HepG2 (cell line): ENCODE measurements around the gene KHNYN. TPM values are rescaled to one million over a fixed set of nuclear protein-coding genes. Genes with fewer than 3 reads are reported as not detected.

Experiments used
- ATAC-seq: fragments of 200-7000 bp; cut with Tn5 transposase; 3 replicates; pipeline ENCODE4 v1.9.1; 2020; ENCODE audit warnings: mild to moderate bottlenecking, moderate library complexity
- BruUV-seq: library from RNA; stranded (reverse); fragments of 400-500 nt; replicated peaks from 2 replicates; lab custom pipeline; 2021; lab: Mats Ljungman, UMichigan
- CTCF ChIA-PET: fragments of 300-600 bp; formaldehyde crosslinking; extraction: SDS; loops from one replicate; lab custom pipeline; 2021; ENCODE audit warnings: low total read pairs, inconsistent platforms, low intra/inter-chr PET ratio; lab: Yijun Ruan, JAX
- POLR2A ChIA-PET: fragments of 350-600 bp; sonication (Branson Sonifier 250); formaldehyde crosslinking; loops from one replicate; lab custom pipeline; 2020; ENCODE audit warnings: antibody characterized with exemption, inconsistent platforms; lab: Yijun Ruan, JAX
- DNase-seq: peaks from one replicate; pipeline ENCODE4 v3.0.0-alpha.2; 2015; ENCODE audit warnings: low spot score
- FAIRE-seq: peaks from 3 replicates; lab custom pipeline; 2011; peaks lifted over from hg19 to GRCh38; lab: Jason Lieb, UNC
- H2AFZ ChIP-seq: one replicate; pipeline ENCODE4 v1.6.1; 2011; ENCODE audit warnings: low read length, inconsistent platforms
- H3K27ac ChIP-seq: fragments of 300-600 bp; 3 replicates; pipeline ENCODE4 v1.8.0; 2011; ENCODE audit warnings: mixed run types, mild to moderate bottlenecking, mixed read lengths, low read length, inconsistent platforms; ENCODE audit not compliant: insufficient read depth; ENCODE audit errors: extremely low read length
- H3K27me3 ChIP-seq, 2 experiments: fragments of 200-600 bp in 1 of 2; 2 replicates in 1 of 2; 3 replicates in 1 of 2; pipeline versions ENCODE4 v1.6.0 to v1.8.0; 2011; ENCODE audit warnings: low read length in 2 of 2, mild to moderate bottlenecking in 2 of 2, moderate library complexity in 2 of 2, inconsistent platforms in 1 of 2; ENCODE audit not compliant: insufficient read depth in 2 of 2, control insufficient read depth in 1 of 2
- H3K36me3 ChIP-seq, 2 experiments: fragments of 200-600 bp in 1 of 2; replicated peaks in 1 of 2; 2 replicates in 1 of 2; 3 replicates in 1 of 2; pipeline versions ENCODE4 v1.5.1 to v1.8.0; 2011; ENCODE audit warnings: low read length in 2 of 2, inconsistent platforms in 1 of 2; ENCODE audit not compliant: insufficient read depth in 2 of 2, control insufficient read depth in 1 of 2
- H3K4me1 ChIP-seq: 2 replicates; pipeline ENCODE4 v1.5.1; 2012; ENCODE audit warnings: low read length, inconsistent platforms; ENCODE audit not compliant: insufficient read depth
- H3K4me2 ChIP-seq: 2 replicates; pipeline ENCODE4 v1.6.0; 2011; ENCODE audit warnings: low read depth, low read length, inconsistent platforms
- H3K4me3 ChIP-seq, 3 experiments: fragments of 200-600 bp in 1 of 3; sonication (generic), shearing (Covaris generic) in 1 of 3; replicated peaks in 1 of 3; 2 replicates each; pipeline ENCODE4 v1.5.1; 2011 to 2016; ENCODE audit warnings: low read length in 3 of 3, inconsistent platforms in 2 of 3, low read depth in 2 of 3, mild to moderate bottlenecking in 2 of 3, control low read depth in 1 of 3, mixed read lengths in 1 of 3; ENCODE audit not compliant: insufficient read depth in 1 of 3
- H3K79me2 ChIP-seq: one replicate; pipeline ENCODE4 v1.6.1; 2011; ENCODE audit warnings: low read length, inconsistent platforms; ENCODE audit not compliant: insufficient read depth
- H3K9ac ChIP-seq: 2 replicates; pipeline ENCODE4 v1.6.0; 2011; ENCODE audit warnings: mild to moderate bottlenecking, low read depth, low read length, inconsistent platforms; ENCODE audit not compliant: insufficient read depth
- H3K9me3 ChIP-seq: 2 replicates; pipeline ENCODE4 v1.5.1; 2012; ENCODE audit warnings: mild to moderate bottlenecking, low read length
- H4K20me1 ChIP-seq: 2 replicates; pipeline ENCODE4 v1.6.0; 2011; ENCODE audit warnings: inconsistent platforms, mild to moderate bottlenecking, low read length, moderate library complexity; ENCODE audit not compliant: insufficient read depth
- BHLHE40 ChIP-seq: IDR thresholded peaks from 2 replicates; pipeline ENCODE4 v1.6.1; 2011; ENCODE audit warnings: low read length, improper control_type of control experiment
- ETV5 ChIP-seq: IDR thresholded peaks from 2 replicates; pipeline ENCODE4 v1.6.1; 2018; ENCODE audit warnings: missing biosample characterization, missing genetic modification reagents, inconsistent platforms, borderline replicate concordance
- EZH2 ChIP-seq: conservative IDR thresholded peaks from 2 replicates; pipeline ENCODE4 v1.6.1; 2012; ENCODE audit warnings: mild to moderate bottlenecking, low read depth, low read length, moderate library complexity
- FOXA3 ChIP-seq: IDR thresholded peaks from 2 replicates; pipeline ENCODE4 v1.6.1; 2016; ENCODE audit warnings: missing genetic modification reagents, missing compliant biosample characterization
- GPN1 ChIP-seq: sonication (generic); formaldehyde crosslinking; IDR thresholded peaks from 2 replicates; pipeline ENCODE4 v1.5.1; 2020; ENCODE audit warnings: missing genetic modification reagents, borderline replicate concordance
- IKZF4 ChIP-seq: sonication (generic); formaldehyde crosslinking; IDR thresholded peaks from 2 replicates; pipeline ENCODE4 v1.5.1; 2020; ENCODE audit warnings: borderline replicate concordance, mild to moderate bottlenecking, low read depth, missing genetic modification reagents; ENCODE audit errors: not compliant biosample characterization
- JARID2 ChIP-seq: sonication (generic); formaldehyde crosslinking; IDR thresholded peaks from 2 replicates; pipeline ENCODE4 v1.8.1; 2023; ENCODE audit warnings: missing genetic modification reagents, inconsistent platforms; ENCODE audit not compliant: insufficient replicate concordance
- KMT2B ChIP-seq: IDR thresholded peaks from 2 replicates; pipeline ENCODE4 v1.6.1; 2016; ENCODE audit warnings: missing genetic modification reagents, missing compliant biosample characterization
- MXI1 ChIP-seq: IDR thresholded peaks from 3 replicates; pipeline ENCODE4 v1.6.1; 2012; ENCODE audit warnings: low read depth, low read length, inconsistent platforms, borderline replicate concordance
- NONO ChIP-seq, 2 experiments: fragments of 450-650 bp in 1 of 2; sonication (generic) in 1 of 2; formaldehyde crosslinking in 1 of 2; IDR thresholded peaks in 1 of 2; conservative IDR thresholded peaks in 1 of 2; 2 replicates each; pipeline versions ENCODE4 v1.6.1 to v1.8.0; 2017 to 2022; ENCODE audit warnings: mild to moderate bottlenecking in 1 of 2, missing genetic modification reagents in 1 of 2, moderate library complexity in 1 of 2
- PAF1 ChIP-seq: IDR thresholded peaks from 2 replicates; pipeline ENCODE4 v1.6.1; 2016; ENCODE audit warnings: missing genetic modification reagents, missing compliant biosample characterization
- RBFOX2 ChIP-seq: fragments of 200-400 bp; formaldehyde crosslinking; IDR thresholded peaks from 2 replicates; pipeline ENCODE4 v1.6.1; 2017; ENCODE audit warnings: low read depth, mild to moderate bottlenecking, low read length
- SALL1 ChIP-seq: sonication (generic); formaldehyde crosslinking; IDR thresholded peaks from 2 replicates; pipeline ENCODE4 v1.8.0; 2022; ENCODE audit warnings: mild to moderate bottlenecking, missing genetic modification reagents
- SNAPC2 ChIP-seq: sonication (generic); formaldehyde crosslinking; IDR thresholded peaks from 2 replicates; pipeline ENCODE4 v1.8.1; 2022; ENCODE audit warnings: mild to moderate bottlenecking, missing genetic modification reagents
- SPEN ChIP-seq: sonication (generic); formaldehyde crosslinking; IDR thresholded peaks from 2 replicates; pipeline ENCODE4 v1.5.1; 2020; ENCODE audit warnings: low read depth, mild to moderate bottlenecking, missing genetic modification reagents
- ZBTB37 ChIP-seq: sonication (generic); formaldehyde crosslinking; IDR thresholded peaks from 2 replicates; pipeline ENCODE4 v1.4.0; 2020; ENCODE audit warnings: mild to moderate bottlenecking, missing genetic modification reagents
- ZC3H4 ChIP-seq: sonication (generic); formaldehyde crosslinking; IDR thresholded peaks from 2 replicates; pipeline ENCODE4 v1.4.0; 2020; ENCODE audit warnings: missing genetic modification reagents, borderline replicate concordance
- ZFP41 ChIP-seq: sonication (generic); formaldehyde crosslinking; IDR thresholded peaks from 2 replicates; pipeline ENCODE4 v1.4.0; 2020; ENCODE audit warnings: mild to moderate bottlenecking, missing genetic modification reagents, borderline replicate concordance
- ZNF263 ChIP-seq: sonication (generic); formaldehyde crosslinking; IDR thresholded peaks from 2 replicates; pipeline ENCODE4 v1.4.0; 2020; ENCODE audit warnings: missing genetic modification reagents
- ZNF562 ChIP-seq: sonication (generic); formaldehyde crosslinking; IDR thresholded peaks from 2 replicates; pipeline ENCODE4 v1.8.0; 2022; ENCODE audit warnings: missing genetic modification reagents, borderline replicate concordance
- WGBS: methylation state at CpG from one replicate; pipeline ENCODE4 v1.1.6; 2017; ENCODE audit warnings: low lambda C conversion rate; 5-methylcytosine and 5-hydroxymethylcytosine counted together
- in situ Hi-C: cut with HindIII; loops from 2 replicates; pipeline ENCODE4 v1.10.0; 2017; ENCODE audit warnings: low pct_unique_long_range_greater_than_20kb; ENCODE audit not compliant: extremely low pct_ligation_motif_present
- intact Hi-C: fragments of 100-400 bp; cut with micrococcal nuclease; formaldehyde crosslinking; loops from one replicate; pipeline ENCODE4 v1.10.0; 2022; ENCODE audit not compliant: unreplicated experiment
- polyA plus RNA-seq, 8 experiments: library from polyadenylated mRNA; depleted of rRNA in 3 of 8; stranded (reverse) in 7 of 8; unstranded in 1 of 8; fragments of >200 nt; fragmentation: Illumina TruSeq in 4 of 8; extraction: Trizol in 4 of 8; gene quantifications; 2 replicates each; pipeline versions ENCODE4 v1.2.1 to v1.2.3, GENCODE V29; 2011 to 2016; ENCODE audit warnings: low read depth in 4 of 8, missing spikeins in 1 of 8, mixed read lengths in 1 of 8; ENCODE audit not compliant: insufficient read depth in 1 of 8
- total RNA-seq, 5 experiments: library from RNA; depleted of rRNA; stranded (reverse); fragments of >200 nt; fragmentation: Illumina TruSeq; extraction: Trizol; gene quantifications; 2 replicates each; pipeline ENCODE4 v1.2.3, GENCODE V29; 2016; ENCODE audit warnings: low read depth in 1 of 5
- TF ChIP-seq, protein P1 (sequence below): sonication (generic); formaldehyde crosslinking; IDR thresholded peaks from 2 replicates; pipeline ENCODE4 v1.8.1; 2023; ENCODE audit warnings: missing genetic modification reagents, mild to moderate bottlenecking, borderline replicate concordance

The KHNYN gene
- total and polyA plus RNA-seq, 2 of the 13 experiments (the other 11 are each of a cell fraction or from before 2014, with no cell fraction given), result 52.8 to 75.7 TPM

GRCh38 chr14:24437736-24438067 lies 7.9 kb downstream of the KHNYN start (continued):
- no peak for TF ChIP-seq ZFP41 (CRISPR knock-in tag)
- TF ChIP-seq RBFOX2, result 0 out of 2 replicates have a peak, but pooled peaks have one; percentile 28
- TF ChIP-seq ETV5 (CRISPR knock-in tag), result no peak
- TF ChIP-seq ZNF263 (CRISPR knock-in tag), result no peak

DNA sequence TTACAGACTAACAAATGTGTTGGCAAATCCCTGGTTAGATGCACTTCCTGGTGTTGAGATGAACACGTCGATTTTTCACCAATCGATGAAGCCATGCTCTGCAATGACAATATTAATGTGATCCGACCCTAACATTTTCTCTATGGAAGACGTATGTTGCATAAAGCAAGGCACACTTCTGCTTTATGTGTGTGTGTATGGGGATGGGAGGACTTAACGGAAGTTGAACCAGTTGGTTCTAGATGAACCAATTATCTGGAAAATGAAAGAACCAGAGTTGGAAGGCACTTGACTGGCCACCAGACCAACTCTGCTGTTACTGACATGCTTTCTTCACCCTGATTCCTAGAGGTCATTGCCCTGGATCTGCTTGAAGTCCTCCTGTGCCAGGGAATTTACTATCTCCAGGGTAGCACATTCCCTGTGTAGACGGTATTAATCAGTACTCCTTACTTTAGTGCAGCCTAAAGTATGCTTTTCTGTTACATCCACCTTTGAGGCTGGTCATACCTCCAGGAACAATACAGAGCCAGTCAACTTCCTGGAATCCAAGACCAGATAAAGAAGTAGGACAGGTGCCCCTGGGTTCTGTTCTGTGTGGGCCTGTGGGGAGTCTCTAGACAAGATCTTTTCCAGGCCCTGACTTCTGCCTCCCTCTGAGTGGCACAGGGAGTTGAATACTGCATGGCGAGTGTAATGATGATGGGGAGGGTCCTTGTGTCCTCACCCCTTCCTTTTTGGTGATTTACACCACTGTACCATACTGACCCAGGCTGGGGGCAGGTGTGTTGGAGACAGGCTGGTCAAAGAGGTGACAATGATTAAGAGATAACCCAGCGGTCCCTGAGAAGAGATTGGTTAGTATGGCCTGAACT lies 8.7 kb downstream of the KHNYN start:
- BruUV-seq, result no TSS peak
- ChIA-PET CTCF (interaction anchor here (1.5 to 11.8 kb wide), 2 partner anchors 73 to 107 kb away, joined by 6 to 235 read pairs; partner anchors contain the start of gene ADCY4), POLR2A (interaction anchor here (1.2 to 5.6 kb wide), 9 partner anchors 9 to 196 kb away, joined by 3 to 242 read pairs (median 10); partner anchors contain the start of genes CBLN3, CIDEB, DHRS1 and KHNYN)
- Histone ChIP-seq H3K36me3 (peaks cover 40 to 62% of the 10 kb centered on the region in 2 experiments), H4K20me1 (no peaks in the 10 kb centered on the region; the same call in 1 of the 2 replicates), H3K9ac (no peak overlapping the region), H3K4me3 (no peak overlapping the region), H2AFZ (no peak overlapping the region), H3K27me3 (peaks cover 0 to 4% of the 10 kb centered on the region in 2 experiments; a peak in 1 of 5 replicates), H3K27ac (no peak overlapping the region), H3K4me2 (no peak overlapping the region), H3K9me3 (no peaks in the 10 kb centered on the region), H3K79me2 (peaks cover 20% of the 10 kb centered on the region), H3K4me1 (peaks cover 23% of the 10 kb centered on the region)
- WGBS, result 81% methylated on average over 9 of the region's 9 CpGs
- DNase-seq (no peak), FAIRE-seq (no peak), ATAC-seq (no peak)
- in situ Hi-C loops (loop anchor here (10.0 kb wide), 1 partner anchor 194 kb away; the partner anchor contains the start of gene TINF2), intact Hi-C loops (loop anchor here (10.0 kb wide), 1 partner anchor 854 kb away; no protein-coding TSS in a partner anchor)
- TF ChIP-seq ZNF562 (CRISPR knock-in tag), result 0 out of 2 replicates have a peak, but pooled peaks have one; percentile 42
- TF ChIP-seq, protein P1, sequence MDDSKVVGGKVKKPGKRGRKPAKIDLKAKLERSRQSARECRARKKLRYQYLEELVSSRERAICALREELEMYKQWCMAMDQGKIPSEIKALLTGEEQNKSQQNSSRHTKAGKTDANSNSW, result no peak
- TF ChIP-seq MXI1, result no peak
- TF ChIP-seq ZBTB37 (CRISPR knock-in tag), result no peak
- TF ChIP-seq GPN1 (CRISPR knock-in tag), result no peak
- TF ChIP-seq NONO (IDR thresholded peaks at IDR 0.05), result no peak
- TF ChIP-seq NONO (CRISPR knock-in tag; conservative IDR thresholded peaks at IDR 0.05), result peak; percentile 57; the same call in 1 of the 2 replicates
- no peak for TF ChIP-seq EZH2
- no peak for TF ChIP-seq ETV5 (CRISPR knock-in tag)
- 0 out of 2 replicates have a peak, but pooled peaks have one; percentile 18 for TF ChIP-seq SNAPC2 (CRISPR knock-in tag)
- no peak for TF ChIP-seq KMT2B
- TF ChIP-seq FOXA3 (CRISPR knock-in tag), result peak; percentile 6
- TF ChIP-seq JARID2 (CRISPR knock-in tag), result no peak
- TF ChIP-seq IKZF4, result no peak
- no peak; the same call in 1 of the 2 replicates for TF ChIP-seq ZC3H4 (CRISPR knock-in tag)
- no peak for TF ChIP-seq BHLHE40
- peak; percentile 75; the same call in 1 of the 2 replicates for TF ChIP-seq PAF1 (CRISPR knock-in tag)
- TF ChIP-seq SPEN (CRISPR knock-in tag), result no peak
- TF ChIP-seq SALL1 (CRISPR knock-in tag), result no peak
